H9 (cell line): Measurements from ENCODE around the gene SERPINB11. TPM values are rescaled to one million over a fixed set of nuclear protein-coding genes. Genes with fewer than 3 reads are reported as not detected.

Source experiments
- DNase-seq: peaks from one replicate; pipeline ENCODE4 v3.0.0-alpha.2; 2017
- H2AFZ ChIP-seq: one replicate; pipeline ENCODE4 v1.6.1; 2013; ENCODE audit warnings: mild to moderate bottlenecking, low read length, control low read depth, moderate library complexity
- H2AK5ac ChIP-seq: 2 replicates; pipeline ENCODE4 v1.6.1; 2013; ENCODE audit warnings: low read length, control low read depth, mixed read lengths; ENCODE audit not compliant: insufficient read length
- H2BK120ac ChIP-seq: one replicate; pipeline ENCODE4 v1.6.1; 2013; ENCODE audit warnings: low read depth, mild to moderate bottlenecking, low read length, control low read depth, inconsistent platforms; ENCODE audit not compliant: poor library complexity, severe bottlenecking
- H2BK12ac ChIP-seq: 2 replicates; pipeline ENCODE4 v1.6.1; 2013; ENCODE audit warnings: low read length, control low read depth, mixed read lengths, low read depth; ENCODE audit not compliant: insufficient read length
- H2BK15ac ChIP-seq: 2 replicates; pipeline ENCODE4 v1.6.1; 2013; ENCODE audit warnings: low read depth, low read length, control low read depth
- H2BK20ac ChIP-seq: one replicate; pipeline ENCODE4 v1.6.1; 2013; ENCODE audit warnings: low read depth, mild to moderate bottlenecking, low read length, control low read depth, inconsistent platforms; ENCODE audit not compliant: poor library complexity, severe bottlenecking
- H2BK5ac ChIP-seq: 2 replicates; pipeline ENCODE4 v1.6.1; 2013; ENCODE audit warnings: low read length, control low read depth, mixed read lengths; ENCODE audit not compliant: insufficient read length
- H3K14ac ChIP-seq: 2 replicates; pipeline ENCODE4 v1.6.1; 2013; ENCODE audit warnings: low read length, control low read depth; ENCODE audit not compliant: insufficient read depth
- H3K18ac ChIP-seq: 2 replicates; pipeline ENCODE4 v1.6.1; 2013; ENCODE audit warnings: low read depth, mild to moderate bottlenecking, mixed read lengths, low read length, control low read depth; ENCODE audit not compliant: insufficient read length
- H3K23ac ChIP-seq: 2 replicates; pipeline ENCODE4 v1.6.1; 2013; ENCODE audit warnings: low read length, control low read depth, mixed read lengths, low read depth; ENCODE audit not compliant: insufficient read length
- H3K23me2 ChIP-seq: 2 replicates; pipeline ENCODE4 v1.6.1; 2013; ENCODE audit warnings: low read depth, mild to moderate bottlenecking, mixed read lengths, low read length, control low read depth; ENCODE audit not compliant: insufficient read length, poor library complexity, severe bottlenecking
- H3K27ac ChIP-seq: 2 replicates; pipeline ENCODE4 v1.5.1; 2013; ENCODE audit warnings: low read length, control low read depth, mixed read lengths, low read depth; ENCODE audit not compliant: insufficient read length
- H3K27me3 ChIP-seq: 2 replicates; pipeline ENCODE4 v1.6.1; 2013; ENCODE audit warnings: low read length, control low read depth, inconsistent platforms; ENCODE audit not compliant: insufficient read depth
- H3K4ac ChIP-seq: 2 replicates; pipeline ENCODE4 v1.6.1; 2013; ENCODE audit warnings: low read depth, mild to moderate bottlenecking, control low read depth, inconsistent platforms, low read length, moderate library complexity
- H3K4me1 ChIP-seq: 2 replicates; pipeline ENCODE4 v1.6.1; 2013; ENCODE audit warnings: low read length, control low read depth, inconsistent platforms; ENCODE audit not compliant: insufficient read depth
- H3K4me2 ChIP-seq: 2 replicates; pipeline ENCODE4 v1.6.1; 2013; ENCODE audit warnings: low read length, control low read depth, mixed read lengths; ENCODE audit not compliant: insufficient read length, insufficient read depth
- H3K56ac ChIP-seq: 2 replicates; pipeline ENCODE4 v1.6.1; 2013; ENCODE audit warnings: low read depth, mild to moderate bottlenecking, mixed read lengths, low read length, control low read depth; ENCODE audit not compliant: insufficient read length
- H3K79me1 ChIP-seq: 2 replicates; pipeline ENCODE4 v1.6.1; 2013; ENCODE audit warnings: low read depth, mild to moderate bottlenecking, moderate library complexity, low read length, control low read depth, inconsistent platforms; ENCODE audit not compliant: insufficient read depth, poor library complexity, severe bottlenecking
- H3K79me2 ChIP-seq: 2 replicates; pipeline ENCODE4 v1.6.1; 2013; ENCODE audit warnings: low read length, control low read depth, inconsistent platforms; ENCODE audit not compliant: insufficient read depth
- H3K9ac ChIP-seq: 2 replicates; pipeline ENCODE4 v1.6.1; 2013; ENCODE audit warnings: low read length, control low read depth, mixed read lengths; ENCODE audit not compliant: insufficient read length; ENCODE audit errors: extremely low read depth
- H3K9me3 ChIP-seq: one replicate; pipeline ENCODE4 v1.6.1; 2013; ENCODE audit warnings: low read depth, low read length, inconsistent platforms; ENCODE audit not compliant: control insufficient read depth
- H3T11ph ChIP-seq: one replicate; pipeline ENCODE4 v1.6.1; 2013; ENCODE audit warnings: mild to moderate bottlenecking, low read length, control low read depth, inconsistent platforms
- H4K20me1 ChIP-seq: one replicate; pipeline ENCODE4 v1.6.1; 2013; ENCODE audit not compliant: control insufficient read depth, insufficient read length, insufficient read depth
- H4K5ac ChIP-seq: 2 replicates; pipeline ENCODE4 v1.6.1; 2013; ENCODE audit warnings: low read depth, mild to moderate bottlenecking, mixed read lengths, low read length, control low read depth; ENCODE audit not compliant: insufficient read length
- H4K8ac ChIP-seq: replicated peaks from 2 replicates; pipeline ENCODE4 v1.6.1; 2013; ENCODE audit warnings: low read length, control low read depth, mixed read lengths, low read depth; ENCODE audit not compliant: insufficient read length
- H4K91ac ChIP-seq: 2 replicates; pipeline ENCODE4 v1.6.1; 2013; ENCODE audit warnings: low read depth, mild to moderate bottlenecking, moderate library complexity, mixed read lengths, low read length, control low read depth; ENCODE audit not compliant: insufficient read length
- H3K27ac Mint-ChIP-seq, 3 experiments: 2 replicates in 2 of 3; 3 replicates in 1 of 3; pipeline ENCODE4 v1.8.0; 2020 to 2021; ENCODE audit warnings: mixed read lengths in 3 of 3, mild to moderate bottlenecking in 1 of 3, moderate library complexity in 1 of 3
- H3K27me3 Mint-ChIP-seq: 2 replicates; pipeline ENCODE4 v1.8.0; 2021; ENCODE audit warnings: low read depth, mild to moderate bottlenecking, moderate library complexity, mixed read lengths
- H3K36me3 Mint-ChIP-seq, 3 experiments: 2 replicates in 2 of 3; 3 replicates in 1 of 3; pipeline ENCODE4 v1.8.0; 2020 to 2021; ENCODE audit warnings: low read depth in 3 of 3, mixed read lengths in 3 of 3; ENCODE audit not compliant: insufficient read depth in 1 of 3
- H3K4me1 Mint-ChIP-seq, 2 experiments: 2 replicates each; pipeline ENCODE4 v1.8.0; 2020; ENCODE audit warnings: mixed read lengths in 2 of 2
- H3K4me3 Mint-ChIP-seq, 2 experiments: 2 replicates in 1 of 2; 3 replicates in 1 of 2; pipeline ENCODE4 v1.8.0; 2020 to 2021; ENCODE audit warnings: mild to moderate bottlenecking in 2 of 2, mixed read lengths in 2 of 2, moderate library complexity in 1 of 2
- H3K9me3 Mint-ChIP-seq, 2 experiments: 2 replicates in 1 of 2; 3 replicates in 1 of 2; pipeline ENCODE4 v1.8.0; 2020; ENCODE audit warnings: mild to moderate bottlenecking in 2 of 2, mixed read lengths in 2 of 2, moderate library complexity in 1 of 2
- CTCF ChIP-seq: fragments of 200-600 bp; sonication (generic); conservative IDR thresholded peaks from 3 replicates; pipeline ENCODE4 v1.8.0; 2021; ENCODE audit warnings: antibody characterized with exemption, mild to moderate bottlenecking
- WGBS: extraction: QIAGEN DNeasy Blood & Tissue Kit; methylation state at CpG from one replicate; pipeline ENCODE4 v1.1.7; 2013; ENCODE audit warnings: missing lambda C conversion rate, low lambda C conversion rate, mixed read lengths; ENCODE audit not compliant: insufficient read length; ENCODE audit errors: extremely low coverage; 5-methylcytosine and 5-hydroxymethylcytosine counted together
- total RNA-seq: library from RNA; stranded (reverse); gene quantifications from 2 replicates; pipeline ENCODE4 v1.2.1, GENCODE V29; 2021

The SERPINB11 gene
- total RNA-seq, 1 experiment from 2014 or later = not detected

- H3K4me2 ChIP-seq = no peak overlapping the region
- WGBS = no CpG with 5 or more reads among the region's 3 CpGs
- H3K23ac ChIP-seq = no peak overlapping the region
- no peaks in the 10 kb centered on the region for H4K20me1 ChIP-seq
- Mint-ChIP-seq H3K9me3 (no peaks in the 10 kb centered on the region), H3K27me3 (no peaks in the 10 kb centered on the region; the same call in 1 of the 2 replicates), H3K36me3 (no peaks in the 10 kb centered on the region), H3K27ac (no peak overlapping the region), H3K4me1 (no peaks in the 10 kb centered on the region), H3K4me3 (no peak overlapping the region)
- H4K8ac ChIP-seq = no peak overlapping the region
- H2BK20ac ChIP-seq = no peak overlapping the region
- H4K5ac ChIP-seq = no peak overlapping the region
- H3K79me1 ChIP-seq = no peaks in the 10 kb centered on the region
- H3K9me3 ChIP-seq = no peaks in the 10 kb centered on the region
- no peak overlapping the region for H2BK5ac ChIP-seq
- no peaks in the 10 kb centered on the region for H3K23me2 ChIP-seq
- no peak overlapping the region for H3K27ac ChIP-seq
- no peak overlapping the region for H2BK120ac ChIP-seq
- no peak overlapping the region for H4K91ac ChIP-seq
- H2AK5ac ChIP-seq = no peak overlapping the region
- H2BK15ac ChIP-seq = no peak overlapping the region
- H3K18ac ChIP-seq = no peak overlapping the region
- H3K14ac ChIP-seq = no peak overlapping the region
- H3K79me2 ChIP-seq = no peaks in the 10 kb centered on the region
- H3K9ac ChIP-seq = no peak overlapping the region
- H3T11ph ChIP-seq = no peak overlapping the region
- no peak for TF ChIP-seq CTCF
- DNase-seq = no peak
- H2BK12ac ChIP-seq = no peak overlapping the region
- H3K4me1 ChIP-seq = no peaks in the 10 kb centered on the region
- H2AFZ ChIP-seq = no peak overlapping the region
- H3K27me3 ChIP-seq = no peaks in the 10 kb centered on the region
- H3K56ac ChIP-seq = no peak overlapping the region
- H3K4ac ChIP-seq = no peak overlapping the region
These were observed 2.3 kb upstream of the SERPINB11 start for GRCh38 chr18:63700501-63700900.
